Fibroblast of skin of back (primary cell): Measurements from ENCODE around the gene TMEM191B. TPM values are rescaled to one million over a fixed set of nuclear protein-coding genes. Genes with fewer than 3 reads are reported as not detected.
"Not testable (repeated sequence)": the region's sequence is repeated elsewhere in the genome, so short reads cannot be mapped to it uniquely, and the experiment has no call there.

Experiments used
- DNase-seq: peaks from one replicate; pipeline ENCODE4 v3.0.0-alpha.2; 2013
- polyA plus RNA-seq, 2 experiments: library from polyadenylated mRNA; unstranded; fragments of 120-200 nt; gene quantifications; one replicate each; pipeline ENCODE4 v1.2.1, GENCODE V29; 2013; ENCODE audit not compliant: insufficient read length in 2 of 2

The TMEM191B gene
- polyA plus RNA-seq (2013, experiment 1 of 2; ENCODE audit: insufficient read length), result 1.0 TPM
- polyA plus RNA-seq (2013, experiment 2 of 2; ENCODE audit: insufficient read length), result 0.42 TPM

- not testable (repeated sequence) for DNase-seq
Observed at GRCh38 chr22:18527752-18528596, at the start of gene TMEM191B. Gene TMEM191B, plus strand, starts transcription at chr22:18527802. Its CDS starts 179 bp downstream, at chr22:18527981.

GRCh38 chr22:18496227-18496626 lies 31.4 kb upstream of the TMEM191B start:
- DNase-seq, result not testable (repeated sequence)

GRCh38 chr22:18511327-18511726 lies 16.3 kb upstream of the TMEM191B start:
- DNase-seq, result not testable (repeated sequence)

GRCh38 chr22:18512378-18512777 lies 15.2 kb upstream of the TMEM191B start:
- not testable (repeated sequence) for DNase-seq

GRCh38 chr22:18513454-18513853 lies 14.1 kb upstream of the TMEM191B start:
- not testable (repeated sequence) for DNase-seq

- DNase-seq, result not testable (repeated sequence)
Observed at GRCh38 chr22:18518061-18518460, 9.5 kb upstream of the TMEM191B start, which contains the start of gene GGTLC3. Gene GGTLC3, minus strand, starts transcription at chr22:18518161. Its CDS starts 264 bp downstream, at chr22:18517897.

GRCh38 chr22:18522762-18523161 lies 4.8 kb upstream of the TMEM191B start:
- DNase-seq, result not testable (repeated sequence)

- DNase-seq, result not testable (repeated sequence)
Observed at GRCh38 chr22:18523328-18523727, 4.3 kb upstream of the TMEM191B start.

- DNase-seq, result peak; percentile 69
Observed at GRCh38 chr22:18528597-18529415, 1.2 kb downstream of the TMEM191B start.

GRCh38 chr22:18529416-18530145 lies 2.0 kb downstream of the TMEM191B start:
- not testable (repeated sequence) for DNase-seq

GRCh38 chr22:18533633-18534032 lies 6.0 kb downstream of the TMEM191B start:
- DNase-seq, result not testable (repeated sequence)

GRCh38 chr22:18534315-18534714 lies 6.7 kb downstream of the TMEM191B start:
- not testable (repeated sequence) for DNase-seq

- not testable (repeated sequence) for DNase-seq
Observed at GRCh38 chr22:18539994-18540393, 12.4 kb downstream of the TMEM191B start.

- DNase-seq, result not testable (repeated sequence)
Observed at GRCh38 chr22:18543400-18543799, 15.8 kb downstream of the TMEM191B start.

GRCh38 chr22:18544615-18545014 lies 17.0 kb downstream of the TMEM191B start:
- not testable (repeated sequence) for DNase-seq

GRCh38 chr22:18549458-18550179 lies 22.0 kb downstream of the TMEM191B start:
- DNase-seq, result not testable (repeated sequence)

GRCh38 chr22:18551046-18551445 lies 23.4 kb downstream of the TMEM191B start:
- DNase-seq, result not testable (repeated sequence)

- DNase-seq, result not testable (repeated sequence)
Observed at GRCh38 chr22:18552839-18553597, 25.4 kb downstream of the TMEM191B start.

GRCh38 chr22:18554280-18555256 lies 27.0 kb downstream of the TMEM191B start:
- not testable (repeated sequence) for DNase-seq
